Neutrophil (primary cell): Measurements from ENCODE around the gene TEKTIP1.
"Not testable (repeated sequence)": the region's sequence is repeated elsewhere in the genome, so short reads cannot be mapped to it uniquely, and the experiment has no call there.

Experiments
- H3K27ac ChIP-seq: fragments of 200-600 bp; sonication (generic); 2 replicates; pipeline ENCODE4 v1.5.1; 2016; ENCODE audit warnings: mild to moderate bottlenecking, moderate library complexity
- H3K27me3 ChIP-seq: fragments of 200-600 bp; sonication (generic); 2 replicates; pipeline ENCODE4 v1.6.0; 2016; ENCODE audit warnings: mild to moderate bottlenecking
- H3K36me3 ChIP-seq: fragments of 200-600 bp; sonication (generic); 2 replicates; pipeline ENCODE4 v1.5.1; 2017
- H3K4me1 ChIP-seq, 2 experiments: fragments of 200-600 bp in 1 of 2; sonication (generic) in 1 of 2; 1 replicate in 1 of 2; 2 replicates in 1 of 2; pipeline versions ENCODE4 v1.5.1 to v1.6.1; 2013 to 2016; ENCODE audit warnings: low read depth in 1 of 2, low read length in 1 of 2, mild to moderate bottlenecking in 1 of 2, moderate library complexity in 1 of 2; ENCODE audit not compliant: control insufficient read depth in 1 of 2, insufficient read depth in 1 of 2
- H3K4me3 ChIP-seq, 2 experiments: fragments of 200-600 bp in 1 of 2; sonication (generic) in 1 of 2; 1 replicate in 1 of 2; 2 replicates in 1 of 2; pipeline ENCODE4 v1.5.1; 2013 to 2016; ENCODE audit warnings: low read depth in 1 of 2, low read length in 1 of 2, mild to moderate bottlenecking in 1 of 2, moderate library complexity in 1 of 2
- H3K9me3 ChIP-seq: fragments of 200-600 bp; sonication (generic); 2 replicates; pipeline ENCODE4 v1.5.1; 2016
- TF ChIP-seq, protein P1 (sequence below): fragments of 200-600 bp; sonication (generic); IDR thresholded peaks from 2 replicates; pipeline ENCODE4 v1.5.1; 2016; ENCODE audit warnings: antibody characterized with exemption

Gene TEKTIP1

DNA sequence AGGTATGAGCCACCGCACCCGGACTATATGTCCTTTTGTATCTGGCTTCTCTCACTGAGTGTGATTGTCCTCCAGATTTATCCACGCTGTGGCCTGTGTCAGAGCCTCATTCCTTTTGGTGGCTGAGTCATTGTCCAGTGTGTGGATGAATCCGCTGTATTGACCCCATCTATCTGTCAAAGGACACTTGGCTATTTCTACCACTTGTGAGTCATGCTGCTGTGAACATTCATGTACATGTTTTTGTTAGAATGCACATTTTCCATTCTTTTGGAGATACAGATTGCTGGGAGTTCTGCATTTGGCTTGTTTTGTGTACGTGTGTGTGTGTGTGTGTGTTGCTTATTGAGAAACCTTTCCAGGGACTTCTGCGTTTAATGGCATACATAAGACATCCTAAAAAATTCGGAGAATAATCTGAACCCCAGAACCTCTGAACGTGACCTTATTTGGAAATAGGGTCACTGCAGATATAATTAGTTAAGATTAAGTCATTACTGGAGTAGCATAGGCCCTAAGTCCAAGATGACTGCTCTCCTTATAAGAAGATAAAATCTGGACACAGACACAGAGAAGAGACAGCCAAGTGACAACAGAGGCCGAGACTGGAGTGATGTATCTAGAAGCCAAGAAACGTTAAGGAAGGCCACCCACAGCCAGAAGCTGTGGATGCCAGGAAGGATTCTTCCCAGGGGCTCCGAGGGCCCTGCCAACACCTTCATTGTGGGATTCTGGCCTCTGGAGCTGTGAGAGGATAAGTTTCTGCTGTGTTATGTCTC lies 41.4 kb downstream of the TEKTIP1 start:
- no peak overlapping the region for H3K27ac ChIP-seq
- peaks cover 5% of the 10 kb centered on the region for H3K36me3 ChIP-seq
- H3K4me3 ChIP-seq = no peak overlapping the region
- TF ChIP-seq, protein P1, sequence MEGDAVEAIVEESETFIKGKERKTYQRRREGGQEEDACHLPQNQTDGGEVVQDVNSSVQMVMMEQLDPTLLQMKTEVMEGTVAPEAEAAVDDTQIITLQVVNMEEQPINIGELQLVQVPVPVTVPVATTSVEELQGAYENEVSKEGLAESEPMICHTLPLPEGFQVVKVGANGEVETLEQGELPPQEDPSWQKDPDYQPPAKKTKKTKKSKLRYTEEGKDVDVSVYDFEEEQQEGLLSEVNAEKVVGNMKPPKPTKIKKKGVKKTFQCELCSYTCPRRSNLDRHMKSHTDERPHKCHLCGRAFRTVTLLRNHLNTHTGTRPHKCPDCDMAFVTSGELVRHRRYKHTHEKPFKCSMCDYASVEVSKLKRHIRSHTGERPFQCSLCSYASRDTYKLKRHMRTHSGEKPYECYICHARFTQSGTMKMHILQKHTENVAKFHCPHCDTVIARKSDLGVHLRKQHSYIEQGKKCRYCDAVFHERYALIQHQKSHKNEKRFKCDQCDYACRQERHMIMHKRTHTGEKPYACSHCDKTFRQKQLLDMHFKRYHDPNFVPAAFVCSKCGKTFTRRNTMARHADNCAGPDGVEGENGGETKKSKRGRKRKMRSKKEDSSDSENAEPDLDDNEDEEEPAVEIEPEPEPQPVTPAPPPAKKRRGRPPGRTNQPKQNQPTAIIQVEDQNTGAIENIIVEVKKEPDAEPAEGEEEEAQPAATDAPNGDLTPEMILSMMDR = no peak
- H3K27me3 ChIP-seq = peaks cover 23% of the 10 kb centered on the region
- H3K4me1 ChIP-seq = peaks cover 6% of the 10 kb centered on the region in 2 experiments
- H3K9me3 ChIP-seq = no peaks in the 10 kb centered on the region

DNA sequence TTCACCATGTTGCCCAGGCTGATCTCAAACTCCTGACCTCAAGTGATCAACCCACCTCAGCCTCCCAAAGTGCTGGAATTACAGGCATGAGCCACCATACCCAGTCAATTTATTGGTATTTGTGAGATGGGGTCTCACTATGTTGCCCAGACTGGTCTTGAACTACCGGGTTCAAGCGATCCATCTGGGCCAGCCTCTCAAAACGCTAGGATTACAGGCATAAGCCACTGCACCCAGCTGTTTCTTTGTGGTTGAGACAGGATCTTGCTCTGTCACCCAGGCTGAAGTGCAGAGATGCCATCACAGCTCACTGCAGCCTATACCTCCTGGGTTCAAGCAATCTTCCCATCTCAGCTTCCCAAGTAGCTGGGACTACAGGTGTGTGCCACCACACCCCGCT lies 42.8 kb downstream of the TEKTIP1 start:
- not testable (repeated sequence) for H3K27ac ChIP-seq, H3K4me1 ChIP-seq, H3K4me3 ChIP-seq, H3K36me3 ChIP-seq, H3K9me3 ChIP-seq
- peaks cover 37% of the 10 kb centered on the region for H3K27me3 ChIP-seq

DNA sequence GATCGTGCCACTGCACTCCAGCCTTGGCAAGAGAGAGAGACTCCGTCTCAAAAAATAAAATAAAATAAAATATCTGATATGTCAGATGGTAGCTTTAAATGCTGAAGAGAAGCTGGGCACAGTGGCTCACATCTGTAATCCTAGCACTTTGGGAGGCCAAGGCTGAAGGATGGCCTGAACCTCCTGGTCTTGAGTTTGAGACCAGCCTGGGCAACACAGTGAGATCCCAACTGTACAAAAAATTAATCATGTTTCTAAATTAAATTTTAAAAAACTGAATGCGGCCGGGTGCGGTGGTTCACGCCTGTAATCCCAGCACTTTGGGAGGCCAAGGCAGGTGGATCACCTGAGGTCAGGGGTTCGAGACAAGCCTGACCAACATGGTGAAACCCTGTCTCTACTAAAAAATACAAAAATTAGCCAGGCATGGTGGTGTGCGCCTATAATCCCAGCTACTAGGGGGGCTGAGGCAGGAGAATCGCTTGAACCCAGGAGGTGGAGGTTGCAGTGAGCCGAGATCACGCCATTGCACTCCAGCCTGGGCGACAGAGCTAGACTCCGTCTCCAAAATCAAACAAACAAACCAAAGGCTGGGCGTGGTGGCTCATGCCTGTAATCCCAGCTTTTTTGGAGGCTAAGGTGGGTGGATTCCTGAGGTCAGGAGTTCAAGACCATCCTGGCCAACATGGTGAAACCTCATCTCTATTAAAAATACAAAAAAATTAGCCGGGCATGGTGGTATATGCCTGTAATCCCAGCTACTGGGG lies 45.2 kb downstream of the TEKTIP1 start:
- not testable (repeated sequence) for H3K4me1 ChIP-seq, H3K27ac ChIP-seq, H3K36me3 ChIP-seq, H3K4me3 ChIP-seq, H3K9me3 ChIP-seq
- H3K27me3 ChIP-seq = peaks cover 44% of the 10 kb centered on the region

DNA sequence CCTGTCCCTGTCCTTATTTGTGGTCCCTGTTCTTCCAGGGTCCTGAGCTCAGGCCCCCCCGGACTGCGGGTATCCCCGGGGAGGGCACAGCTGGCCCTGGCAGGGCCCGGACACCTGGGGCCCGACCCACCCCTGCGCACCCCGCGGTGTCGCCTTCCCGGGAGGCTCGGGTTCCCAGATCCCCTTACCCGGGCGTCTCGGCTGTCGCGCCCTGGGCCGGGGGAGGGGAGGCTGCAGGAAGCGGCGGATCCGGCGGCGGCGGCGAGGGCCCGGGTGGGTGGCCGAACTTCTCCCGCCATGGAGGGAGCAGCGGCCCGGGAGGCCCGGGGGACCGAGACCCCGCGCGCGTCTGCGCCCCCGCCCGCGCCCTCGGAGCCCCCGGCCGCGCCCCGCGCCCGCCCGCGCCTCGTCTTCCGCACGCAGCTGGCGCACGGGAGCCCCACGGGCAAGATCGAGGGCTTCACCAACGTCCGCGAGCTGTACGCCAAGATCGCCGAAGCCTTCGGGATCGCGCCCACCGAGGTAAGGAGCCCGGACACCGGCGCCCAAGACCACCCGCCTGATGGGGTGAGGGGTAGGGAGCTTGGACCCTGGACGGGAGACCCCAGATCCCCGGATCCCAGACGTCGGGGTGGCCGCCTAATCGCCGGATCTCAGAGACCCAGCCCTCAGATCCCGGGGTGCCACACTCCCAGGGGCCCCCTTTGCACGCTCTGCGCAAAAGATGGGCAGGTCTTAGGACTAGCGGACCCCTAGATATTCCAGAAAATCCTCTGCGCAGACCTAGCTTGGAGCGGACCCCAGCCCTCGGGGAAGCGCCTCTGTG lies 46.5 kb downstream of the TEKTIP1 start, which contains the start of gene GIPC3:
Gene GIPC3 (plus strand): TSS at position 178 of the 826 bp plus-strand sequence. CDS start 120 bp downstream, at position 298.
- no peaks in the 10 kb centered on the region for H3K9me3 ChIP-seq
- no peak within 1 kb of the TSS for H3K27ac ChIP-seq
- H3K27me3 ChIP-seq = peaks cover 44% of the 10 kb centered on the region
- H3K4me1 ChIP-seq = no peaks in the 10 kb centered on the region
- no peaks in the 10 kb centered on the region for H3K36me3 ChIP-seq
- no peak within 1 kb of the TSS for H3K4me3 ChIP-seq
- TF ChIP-seq, protein P1 = no peak

DNA sequence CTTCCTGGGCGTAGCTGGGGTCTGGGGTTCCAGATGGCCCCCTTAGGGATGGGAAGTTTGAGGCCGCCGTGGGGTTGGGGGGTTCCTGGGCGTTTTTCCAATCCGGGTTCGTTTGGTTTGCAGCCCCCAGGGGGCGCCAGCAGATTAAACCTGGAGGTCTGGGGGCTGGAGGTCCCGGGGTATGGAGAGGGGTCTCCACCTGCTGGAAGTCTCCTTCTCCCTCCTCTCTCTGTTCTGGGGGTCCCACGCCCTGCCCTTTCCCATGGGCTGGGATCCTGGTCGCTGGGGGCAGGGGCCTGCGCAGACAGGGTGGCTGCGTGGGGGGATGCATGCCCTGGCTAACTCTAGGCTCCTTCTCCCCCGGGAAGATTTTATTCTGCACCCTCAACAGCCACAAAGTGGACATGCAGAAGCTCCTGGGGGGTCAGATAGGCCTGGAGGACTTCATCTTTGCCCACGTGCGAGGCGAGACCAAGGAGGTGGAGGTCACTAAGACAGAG lies 47.2 kb downstream of the TEKTIP1 start:
- Histone ChIP-seq H3K9me3 (no peaks in the 10 kb centered on the region), H3K27me3 (peaks cover 44% of the 10 kb centered on the region), H3K36me3 (no peaks in the 10 kb centered on the region), H3K4me1 (no peaks in the 10 kb centered on the region), H3K27ac (no peak overlapping the region), H3K4me3 (no peak overlapping the region)
- TF ChIP-seq, protein P1 = no peak

DNA sequence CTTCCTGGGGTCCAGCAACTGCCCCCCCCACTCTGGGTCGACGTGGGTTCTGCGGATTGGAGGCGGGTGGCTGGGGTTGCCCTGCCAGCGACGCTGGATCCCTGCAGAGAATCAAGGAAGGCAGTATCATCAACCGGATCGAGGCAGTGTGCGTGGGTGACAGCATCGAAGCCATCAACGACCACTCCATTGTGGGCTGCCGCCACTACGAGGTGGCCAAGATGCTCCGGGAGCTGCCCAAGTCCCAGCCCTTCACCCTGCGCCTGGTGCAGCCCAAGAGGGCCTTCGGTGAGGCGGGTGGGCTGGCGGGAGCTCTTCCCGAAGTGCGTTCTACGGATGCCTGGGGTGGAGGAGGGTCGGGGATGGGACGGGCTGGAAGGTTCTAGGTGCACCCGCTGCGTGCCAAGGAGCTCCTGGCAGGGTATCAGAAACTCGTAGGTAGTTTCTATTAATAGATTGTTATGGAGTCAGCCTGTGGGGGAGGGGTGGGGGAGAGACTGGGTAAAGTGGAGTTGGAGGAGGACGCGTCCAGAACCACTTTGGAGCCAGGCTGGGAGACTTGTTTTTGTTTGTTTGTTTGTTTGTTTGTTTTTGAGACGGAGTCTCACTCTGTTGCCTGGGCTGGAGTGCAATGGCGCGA lies 47.9 kb downstream of the TEKTIP1 start:
- H3K27ac ChIP-seq = no peak overlapping the region
- H3K4me3 ChIP-seq = no peak overlapping the region
- H3K36me3 ChIP-seq = no peaks in the 10 kb centered on the region
- no peaks in the 10 kb centered on the region for H3K4me1 ChIP-seq
- no peaks in the 10 kb centered on the region for H3K9me3 ChIP-seq
- peaks cover 44% of the 10 kb centered on the region for H3K27me3 ChIP-seq
- TF ChIP-seq, protein P1 = no peak
